H1 (cell line): Measurements from ENCODE around the gene CLEC2D. TPM values are rescaled to one million over a fixed set of nuclear protein-coding genes. Genes with fewer than 3 reads are reported as not detected.

ENCODE experiments used
- CTCF ChIA-PET: fragments of 300-600 bp; sonication (Branson Sonifier 250); formaldehyde crosslinking; loops from one replicate; lab custom pipeline; 2021; ENCODE audit not compliant: partially characterized antibody; lab: Charles Lee
- POLR2A ChIA-PET: fragments of 300-600 bp; sonication (Branson Sonifier 250); formaldehyde crosslinking; loops from one replicate; lab custom pipeline; 2021; ENCODE audit warnings: inconsistent platforms; ENCODE audit not compliant: partially characterized antibody; lab: Charles Lee
- DNase-seq, 2 experiments: peaks; one replicate each; pipeline versions ENCODE4 v3.0.0 to v3.0.0-alpha.2; 2010 to 2022; ENCODE audit warnings: low spot score in 2 of 2, low read depth in 1 of 2, mixed read lengths in 1 of 2
- FAIRE-seq: peaks from 2 replicates; lab custom pipeline; 2011; peaks lifted over from hg19 to GRCh38; lab: Jason Lieb, UNC
- H2AFZ ChIP-seq: 2 replicates; pipeline ENCODE4 v1.8.1; 2012; ENCODE audit warnings: low read length, inconsistent platforms
- H2AK5ac ChIP-seq: 2 replicates; pipeline ENCODE4 v1.6.1; 2013; ENCODE audit warnings: low read depth, low read length
- H2BK120ac ChIP-seq: replicated peaks from 2 replicates; pipeline ENCODE3; 2013; ENCODE audit warnings: low read depth, low read length, inconsistent platforms
- H2BK12ac ChIP-seq: 2 replicates; pipeline ENCODE4 v1.6.1; 2013; ENCODE audit warnings: low read depth, low read length
- H2BK15ac ChIP-seq: 2 replicates; pipeline ENCODE4 v1.6.1; 2013; ENCODE audit warnings: low read length
- H2BK20ac ChIP-seq: 2 replicates; pipeline ENCODE4 v1.6.1; 2013; ENCODE audit warnings: low read length
- H2BK5ac ChIP-seq: 2 replicates; pipeline ENCODE4 v1.6.1; 2013; ENCODE audit warnings: low read depth, low read length
- H3K14ac ChIP-seq: 2 replicates; pipeline ENCODE4 v1.6.1; 2013; ENCODE audit warnings: inconsistent platforms; ENCODE audit not compliant: insufficient read length
- H3K18ac ChIP-seq: 2 replicates; pipeline ENCODE4 v1.6.1; 2013; ENCODE audit warnings: low read length; ENCODE audit errors: extremely low read depth
- H3K23ac ChIP-seq: 2 replicates; pipeline ENCODE4 v1.6.1; 2013; ENCODE audit warnings: inconsistent platforms; ENCODE audit not compliant: insufficient read length
- H3K23me2 ChIP-seq: 2 replicates; pipeline ENCODE4 v1.6.1; 2013; ENCODE audit warnings: low read depth, low read length
- H3K27ac ChIP-seq: 2 replicates; pipeline ENCODE4 v1.6.1; 2011; ENCODE audit warnings: low read depth, low read length, inconsistent platforms
- H3K27me3 ChIP-seq, 4 experiments: replicated peaks in 1 of 4; 1 replicate in 1 of 4; 2 replicates in 3 of 4; pipeline versions ENCODE4 v1.6.1 to v1.8.1; 2011 to 2013; ENCODE audit warnings: low read length in 3 of 4, mild to moderate bottlenecking in 3 of 4, inconsistent platforms in 2 of 4, mixed read lengths in 2 of 4, moderate library complexity in 1 of 4; ENCODE audit not compliant: control insufficient read depth in 3 of 4, insufficient read depth in 3 of 4; ENCODE audit errors: extremely low read depth in 1 of 4
- H3K36me3 ChIP-seq, 4 experiments: 2 replicates each; pipeline versions ENCODE4 v1.6.1 to v1.8.1; 2011 to 2013; ENCODE audit warnings: mild to moderate bottlenecking in 4 of 4, low read length in 3 of 4, moderate library complexity in 2 of 4, control low read depth in 1 of 4, inconsistent platforms in 1 of 4; ENCODE audit not compliant: insufficient read depth in 4 of 4, control insufficient read depth in 2 of 4
- H3K4ac ChIP-seq: replicated peaks from 2 replicates; pipeline ENCODE3; 2013; ENCODE audit warnings: low read length, low read depth, mixed read lengths, inconsistent platforms; ENCODE audit not compliant: insufficient read length
- H3K4me1 ChIP-seq, 4 experiments: replicated peaks in 1 of 4; 1 replicate in 1 of 4; 2 replicates in 3 of 4; pipeline versions ENCODE4 v1.6.1 to v1.8.1; 2011 to 2013; ENCODE audit warnings: low read length in 3 of 4, inconsistent platforms in 2 of 4, mixed read lengths in 1 of 4; ENCODE audit not compliant: insufficient read depth in 4 of 4, control insufficient read depth in 3 of 4
- H3K4me2 ChIP-seq, 2 experiments: 2 replicates each; pipeline versions ENCODE4 v1.6.1 to v1.8.1; 2011 to 2013; ENCODE audit warnings: low read depth in 2 of 2, low read length in 2 of 2, control low read depth in 1 of 2, inconsistent platforms in 1 of 2, mild to moderate bottlenecking in 1 of 2; ENCODE audit not compliant: insufficient read depth in 1 of 2
- H3K4me3 ChIP-seq, 4 experiments: fragments of 200-600, 300-600 bp in 1 of 4; sonication (generic), shearing (Covaris generic), sonication (Bioruptor Twin) in 1 of 4; 2 replicates each; pipeline versions ENCODE4 v1.5.1 to v1.8.1; 2011 to 2016; ENCODE audit warnings: low read length in 4 of 4, low read depth in 3 of 4, control low read depth in 2 of 4, inconsistent platforms in 2 of 4, mild to moderate bottlenecking in 2 of 4, mixed read lengths in 1 of 4, moderate library complexity in 1 of 4; ENCODE audit not compliant: insufficient read depth in 2 of 4; ENCODE audit errors: extremely low read depth in 1 of 4
- H3K56ac ChIP-seq: replicated peaks from 2 replicates; pipeline ENCODE3; 2013; ENCODE audit warnings: low read depth, mild to moderate bottlenecking, mixed read lengths, low read length, inconsistent platforms; ENCODE audit not compliant: insufficient read length
- H3K79me1 ChIP-seq: 2 replicates; pipeline ENCODE4 v1.6.1; 2013; ENCODE audit warnings: low read depth, low read length, control low read depth
- H3K79me2 ChIP-seq, 2 experiments: 2 replicates each; pipeline versions ENCODE4 v1.6.1 to v1.8.1; 2012 to 2013; ENCODE audit warnings: low read length in 2 of 2, mild to moderate bottlenecking in 2 of 2, inconsistent platforms in 1 of 2; ENCODE audit not compliant: insufficient read depth in 2 of 2, control insufficient read depth in 1 of 2
- H3K9ac ChIP-seq, 4 experiments: replicated peaks in 1 of 4; 1 replicate in 1 of 4; 2 replicates in 3 of 4; pipeline versions ENCODE4 v1.6.1 to v1.8.1; 2011 to 2013; ENCODE audit warnings: low read depth in 3 of 4, low read length in 3 of 4, control low read depth in 2 of 4, mild to moderate bottlenecking in 2 of 4, moderate library complexity in 2 of 4, inconsistent platforms in 1 of 4; ENCODE audit errors: extremely low read depth in 1 of 4
- H3K9me3 ChIP-seq, 2 experiments: 2 replicates each; pipeline versions ENCODE4 v1.6.1 to v1.8.1; 2012 to 2013; ENCODE audit warnings: mild to moderate bottlenecking in 2 of 2, moderate library complexity in 2 of 2, control low read depth in 1 of 2, inconsistent platforms in 1 of 2, low read depth in 1 of 2, low read length in 1 of 2, mixed read lengths in 1 of 2; ENCODE audit not compliant: insufficient read depth in 2 of 2
- H4K20me1 ChIP-seq, 2 experiments: replicated peaks in 1 of 2; 2 replicates each; pipeline versions ENCODE3 to v1.8.1; 2011 to 2013; ENCODE audit warnings: inconsistent platforms in 2 of 2, low read length in 2 of 2, mild to moderate bottlenecking in 1 of 2; ENCODE audit not compliant: insufficient read depth in 2 of 2, control insufficient read depth in 1 of 2
- H4K5ac ChIP-seq: 2 replicates; pipeline ENCODE4 v1.6.1; 2013; ENCODE audit warnings: low read length, low read depth, mixed read lengths, inconsistent platforms; ENCODE audit not compliant: insufficient read length
- H4K8ac ChIP-seq: 2 replicates; pipeline ENCODE4 v1.8.0; 2013; ENCODE audit warnings: mild to moderate bottlenecking, moderate library complexity, low read length, inconsistent platforms; ENCODE audit not compliant: insufficient read depth; ENCODE audit errors: extremely low read depth
- H4K91ac ChIP-seq: replicated peaks from 2 replicates; pipeline ENCODE3; 2013; ENCODE audit warnings: low read length, mixed read lengths, inconsistent platforms; ENCODE audit not compliant: insufficient read length
- CHD1 ChIP-seq: IDR thresholded peaks from 2 replicates; pipeline ENCODE4 v1.6.1; 2012; ENCODE audit warnings: low read depth, low read length, improper control_type of control experiment
- EP300 ChIP-seq, 2 experiments: IDR thresholded peaks; 1 replicate in 1 of 2; 2 replicates in 1 of 2; pipeline ENCODE4 v1.6.1; 2011 to 2012; ENCODE audit warnings: low read depth in 2 of 2, low read length in 2 of 2, mild to moderate bottlenecking in 2 of 2, borderline replicate concordance in 1 of 2, inconsistent platforms in 1 of 2, moderate library complexity in 1 of 2
- PHF8 ChIP-seq: fragments of 200-600 bp; sonication (generic); conservative IDR thresholded peaks from 2 replicates; pipeline ENCODE4 v1.7.1; 2012; ENCODE audit warnings: low read depth, mild to moderate bottlenecking, inconsistent platforms, low read length, moderate library complexity
- RBBP5 ChIP-seq: IDR thresholded peaks from 2 replicates; pipeline ENCODE4 v1.7.1; 2012; ENCODE audit warnings: low read depth, mild to moderate bottlenecking, inconsistent platforms, low read length, moderate library complexity, borderline replicate concordance
- ZNF274 ChIP-seq: IDR thresholded peaks from 2 replicates; pipeline ENCODE4 v1.7.0; 2012; ENCODE audit warnings: low read length, borderline replicate concordance; ENCODE audit errors: extremely low read depth
- polyA plus RNA-seq, 7 experiments: library from polyadenylated mRNA; depleted of rRNA in 3 of 7; stranded (reverse) in 5 of 7; unstranded in 2 of 7; fragments of >200 nt in 5 of 7; fragments of 200-250 nt in 2 of 7; gene quantifications; 1 replicate in 5 of 7; 2 replicates in 1 of 7; 4 replicates in 1 of 7; pipeline versions ENCODE4 v1.2.1 to v1.2.3, GENCODE V29; 2011 to 2013; ENCODE audit warnings: missing spikeins in 2 of 7, mixed read lengths in 2 of 7
- total RNA-seq: library from RNA; stranded (reverse); fragmentation: NEBNext Ultra II Directional; extraction: Animal tissue kit (Norgen Biotek cat#: 25700); gene quantifications from 2 replicates; pipeline ENCODE4 v1.2.1, GENCODE V29; 2021

CLEC2D gene
- total and polyA plus RNA-seq, 2 of the 8 experiments (the other 6 are each of a cell fraction or from before 2014, with no cell fraction given), result 4.2 to 6.2 TPM

DNA sequence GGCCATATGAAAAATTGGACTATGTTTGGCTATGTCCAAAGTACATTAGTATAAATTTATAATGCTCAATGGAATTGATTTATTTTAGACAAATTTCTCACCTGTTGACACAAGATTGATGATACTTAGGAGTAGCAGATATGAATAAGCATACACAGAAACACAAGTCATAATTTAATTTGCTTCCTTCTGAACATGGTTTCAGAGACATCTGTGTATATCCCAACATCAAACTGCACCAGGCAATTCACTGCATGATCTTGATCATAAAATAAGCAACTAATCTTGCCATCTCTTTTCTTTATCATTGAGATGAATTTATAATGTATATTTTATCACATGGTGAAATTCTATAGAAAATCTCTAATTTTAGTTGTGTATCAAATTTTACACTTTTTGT, 59.6 kb downstream of the CLEC2D start:
- H3K9me3 ChIP-seq, result no peaks in the 10 kb centered on the region
- ChIA-PET CTCF (interaction anchor here (1.7 kb wide), 1 partner anchor 20 kb away, joined by 14 read pairs; no protein-coding TSS in a partner anchor), POLR2A (no interaction called here)
- H2AK5ac ChIP-seq, result no peak overlapping the region
- no peak overlapping the region for H2BK12ac ChIP-seq
- H3K18ac ChIP-seq, result no peak overlapping the region
- H3K36me3 ChIP-seq, result no peaks in the 10 kb centered on the region
- no peaks in the 10 kb centered on the region for H3K4me1 ChIP-seq
- H2BK120ac ChIP-seq, result no peak overlapping the region
- no peak overlapping the region for H3K27ac ChIP-seq
- H3K14ac ChIP-seq, result no peak overlapping the region
- H3K4ac ChIP-seq, result no peak overlapping the region
- H4K20me1 ChIP-seq, result no peaks in the 10 kb centered on the region
- FAIRE-seq (no peak), DNase-seq (no peak)
- H4K5ac ChIP-seq, result no peak overlapping the region
- no peaks in the 10 kb centered on the region for H3K23me2 ChIP-seq
- H3K79me1 ChIP-seq, result no peaks in the 10 kb centered on the region
- H2BK5ac ChIP-seq, result no peak overlapping the region
- H2BK20ac ChIP-seq, result no peak overlapping the region
- H2AFZ ChIP-seq, result no peak overlapping the region
- H3K4me3 ChIP-seq, result no peak overlapping the region
- H4K91ac ChIP-seq, result no peak overlapping the region
- no peak overlapping the region for H4K8ac ChIP-seq
- no peak overlapping the region for H3K56ac ChIP-seq
- TF ChIP-seq EP300 (IDR thresholded peaks at IDR 0.05; ENCODE audit: borderline replicate concordance in 1 of 2, low read depth in 2 of 2, low read length in 2 of 2), result no peak
- TF ChIP-seq RBBP5, result no peak
- TF ChIP-seq CHD1, result no peak
- TF ChIP-seq ZNF274, result no peak
- TF ChIP-seq PHF8, result no peak
- no peak overlapping the region for H2BK15ac ChIP-seq
- H3K23ac ChIP-seq, result no peak overlapping the region
- H3K4me2 ChIP-seq, result no peak overlapping the region
- H3K27me3 ChIP-seq, result no peaks in the 10 kb centered on the region
- no peak overlapping the region for H3K9ac ChIP-seq
- no peaks in the 10 kb centered on the region for H3K79me2 ChIP-seq
